GM18520 (cell line): Measurements from ENCODE around the gene TFEB.

Source experiments
- ATAC-seq: cut with Tn5 transposase; IDR thresholded peaks from one replicate; pipeline ENCODE4 v1.9.1; 2021; ENCODE audit not compliant: unreplicated experiment

Gene TFEB

GRCh38 chr6:41692080-41692675 lies 43.2 kb downstream of the TFEB start:
- ATAC-seq = no peak

- ATAC-seq = no peak
Observed at GRCh38 chr6:41691426-41692079, 43.9 kb downstream of the TFEB start.

- ATAC-seq = no peak
Observed at GRCh38 chr6:41690541-41691330, 44.7 kb downstream of the TFEB start.

GRCh38 chr6:41689171-41690008 lies 46.0 kb downstream of the TFEB start:
- no peak for ATAC-seq

- ATAC-seq = no peak
Observed at GRCh38 chr6:41688256-41688965, 47.0 kb downstream of the TFEB start.

- ATAC-seq = no peak
Observed at GRCh38 chr6:41687501-41688175, 47.8 kb downstream of the TFEB start.

- no peak for ATAC-seq
Observed at GRCh38 chr6:41685641-41686380, 49.6 kb downstream of the TFEB start.

- ATAC-seq = no peak
Observed at GRCh38 chr6:41684311-41685180, 50.9 kb downstream of the TFEB start.

- ATAC-seq = no peak
Observed at GRCh38 chr6:41683523-41684310, 51.7 kb downstream of the TFEB start.

GRCh38 chr6:41683273-41683522 lies 52.2 kb downstream of the TFEB start:
- no peak for ATAC-seq

- no peak for ATAC-seq
Observed at GRCh38 chr6:41682497-41683272, 52.7 kb downstream of the TFEB start.

- no peak for ATAC-seq
Observed at GRCh38 chr6:41682056-41682477, 53.3 kb downstream of the TFEB start.

GRCh38 chr6:41680182-41680965 lies 55.0 kb downstream of the TFEB start:
- no peak for ATAC-seq

GRCh38 chr6:41679696-41680095 lies 55.7 kb downstream of the TFEB start:
- ATAC-seq = no peak

GRCh38 chr6:41678511-41679084 lies 56.8 kb downstream of the TFEB start:
- ATAC-seq = no peak
